ENCODE results near the gene NUP50.

- TF ChIP-seq POLR2AphosphoS5 (IDR thresholded peaks at IDR 0.05; ENCODE audit: low read depth, low read length), result no peak; the same call in none of the 2 replicates
- TF ChIP-seq, protein P1, sequence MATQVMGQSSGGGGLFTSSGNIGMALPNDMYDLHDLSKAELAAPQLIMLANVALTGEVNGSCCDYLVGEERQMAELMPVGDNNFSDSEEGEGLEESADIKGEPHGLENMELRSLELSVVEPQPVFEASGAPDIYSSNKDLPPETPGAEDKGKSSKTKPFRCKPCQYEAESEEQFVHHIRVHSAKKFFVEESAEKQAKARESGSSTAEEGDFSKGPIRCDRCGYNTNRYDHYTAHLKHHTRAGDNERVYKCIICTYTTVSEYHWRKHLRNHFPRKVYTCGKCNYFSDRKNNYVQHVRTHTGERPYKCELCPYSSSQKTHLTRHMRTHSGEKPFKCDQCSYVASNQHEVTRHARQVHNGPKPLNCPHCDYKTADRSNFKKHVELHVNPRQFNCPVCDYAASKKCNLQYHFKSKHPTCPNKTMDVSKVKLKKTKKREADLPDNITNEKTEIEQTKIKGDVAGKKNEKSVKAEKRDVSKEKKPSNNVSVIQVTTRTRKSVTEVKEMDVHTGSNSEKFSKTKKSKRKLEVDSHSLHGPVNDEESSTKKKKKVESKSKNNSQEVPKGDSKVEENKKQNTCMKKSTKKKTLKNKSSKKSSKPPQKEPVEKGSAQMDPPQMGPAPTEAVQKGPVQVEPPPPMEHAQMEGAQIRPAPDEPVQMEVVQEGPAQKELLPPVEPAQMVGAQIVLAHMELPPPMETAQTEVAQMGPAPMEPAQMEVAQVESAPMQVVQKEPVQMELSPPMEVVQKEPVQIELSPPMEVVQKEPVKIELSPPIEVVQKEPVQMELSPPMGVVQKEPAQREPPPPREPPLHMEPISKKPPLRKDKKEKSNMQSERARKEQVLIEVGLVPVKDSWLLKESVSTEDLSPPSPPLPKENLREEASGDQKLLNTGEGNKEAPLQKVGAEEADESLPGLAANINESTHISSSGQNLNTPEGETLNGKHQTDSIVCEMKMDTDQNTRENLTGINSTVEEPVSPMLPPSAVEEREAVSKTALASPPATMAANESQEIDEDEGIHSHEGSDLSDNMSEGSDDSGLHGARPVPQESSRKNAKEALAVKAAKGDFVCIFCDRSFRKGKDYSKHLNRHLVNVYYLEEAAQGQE (IDR thresholded peaks at IDR 0.05; ENCODE audit: insufficient read depth in 1 of 2, low read depth in 2 of 2, low read length in 2 of 2), result no peak
- TF ChIP-seq TAF1 (IDR thresholded peaks at IDR 0.05; ENCODE audit: borderline replicate concordance, insufficient read depth, low read length), result no peak
- no peak for TF ChIP-seq SIN3A (IDR thresholded peaks at IDR 0.05; ENCODE audit: borderline replicate concordance, insufficient read depth, low read length)
- no peak for TF ChIP-seq FOXP2 (optimal IDR thresholded peaks at IDR 0.05; ENCODE audit: borderline replicate concordance, extremely low read depth, extremely low read length, insufficient read depth)
Measured at GRCh38 chr22:45188779-45189178, 25.1 kb downstream of the NUP50 start.
